GM21723 (cell line): ENCODE measurements around the gene DSCAM.

Source experiments
- ATAC-seq: cut with Tn5 transposase; IDR thresholded peaks from one replicate; pipeline ENCODE4 v1.9.1; 2021; ENCODE audit warnings: mild to moderate bottlenecking, moderate library complexity; ENCODE audit not compliant: unreplicated experiment

Gene DSCAM

GRCh38 chr21:40152476-40152875 is 694.5 kb downstream of the DSCAM start:
- ATAC-seq: no peak

GRCh38 chr21:40151611-40152010 is 695.3 kb downstream of the DSCAM start:
- no peak for ATAC-seq

GRCh38 chr21:40146216-40146837 is 700.6 kb downstream of the DSCAM start:
- no peak for ATAC-seq

- no peak for ATAC-seq
Observed at GRCh38 chr21:40143822-40144525, 703.0 kb downstream of the DSCAM start.

- no peak for ATAC-seq
Observed at GRCh38 chr21:40141621-40142020, 705.3 kb downstream of the DSCAM start.

GRCh38 chr21:40140675-40141074 is 706.3 kb downstream of the DSCAM start:
- no peak for ATAC-seq

GRCh38 chr21:40139636-40140035 is 707.3 kb downstream of the DSCAM start:
- no peak for ATAC-seq

- ATAC-seq: no peak
Observed at GRCh38 chr21:40136571-40136970, 710.4 kb downstream of the DSCAM start.

- ATAC-seq: no peak
Observed at GRCh38 chr21:40134731-40135492, 712.0 kb downstream of the DSCAM start.

GRCh38 chr21:40130476-40130875 is 716.5 kb downstream of the DSCAM start:
- no peak for ATAC-seq

GRCh38 chr21:40129809-40130208 is 717.1 kb downstream of the DSCAM start:
- no peak for ATAC-seq

GRCh38 chr21:40128891-40129290 is 718.1 kb downstream of the DSCAM start:
- no peak for ATAC-seq

- no peak for ATAC-seq
Observed at GRCh38 chr21:40120940-40121575, 725.9 kb downstream of the DSCAM start.

GRCh38 chr21:40118527-40118926 is 728.4 kb downstream of the DSCAM start:
- no peak for ATAC-seq

GRCh38 chr21:40117236-40117635 is 729.7 kb downstream of the DSCAM start:
- no peak for ATAC-seq

- no peak for ATAC-seq
Observed at GRCh38 chr21:40115775-40116174, 731.2 kb downstream of the DSCAM start.

GRCh38 chr21:40102682-40103081 is 744.3 kb downstream of the DSCAM start:
- no peak for ATAC-seq

- no peak for ATAC-seq
Observed at GRCh38 chr21:40099809-40100208, 747.1 kb downstream of the DSCAM start.

- no peak for ATAC-seq
Observed at GRCh38 chr21:40095477-40095876, 751.5 kb downstream of the DSCAM start.

- no peak for ATAC-seq
Observed at GRCh38 chr21:40080385-40080784, 766.6 kb downstream of the DSCAM start.

- no peak for ATAC-seq
Observed at GRCh38 chr21:40074710-40075109, 772.2 kb downstream of the DSCAM start.
